Sigmoid colon (tissue), 3 donors: ENCODE data around the gene LRRC3.

Source experiments
- CTCF ChIP-seq, 4 experiments: fragments of 450-650 bp in 3 of 4; fragments of 200-600 bp in 1 of 4; IDR thresholded peaks; one replicate each; pipeline ENCODE4 v1.5.1; 2016 to 2019; ENCODE audit warnings: antibody characterized with exemption in 4 of 4, mild to moderate bottlenecking in 3 of 4, moderate library complexity in 2 of 4
- POLR2A ChIP-seq, 2 donors: fragments of 450-650 bp; IDR thresholded peaks; one replicate each; pipeline ENCODE4 v1.6.1; 2016; ENCODE audit warnings: antibody characterized with exemption in 2 of 2, mild to moderate bottlenecking in 2 of 2, moderate library complexity in 2 of 2

GRCh38 chr21:44490405-44490804 lies 35.1 kb downstream of the LRRC3 start:
- TF ChIP-seq POLR2A (IDR thresholded peaks at IDR 0.05) (no peak), CTCF (IDR thresholded peaks at IDR 0.05) (no peak)
